MM.1S (cell line): ENCODE data around the gene ADAMTS12.

Source experiments
- DNase-seq: peaks from one replicate; pipeline ENCODE4 v3.0.0-alpha.2; 2015
- H2AFZ ChIP-seq: fragments of 300-600 bp; sonication (generic); 2 replicates; pipeline ENCODE4 v1.6.0; 2016; ENCODE audit warnings: antibody characterized with exemption, low read length
- H3F3A ChIP-seq: fragments of 300-600 bp; sonication (generic); 2 replicates; pipeline ENCODE4 v1.6.1; 2016; ENCODE audit warnings: mild to moderate bottlenecking, antibody characterized with exemption, low read length, moderate library complexity, mixed read lengths; ENCODE audit not compliant: insufficient read depth
- H3K27ac ChIP-seq: fragments of 300-600 bp; sonication (generic); 2 replicates; pipeline ENCODE4 v1.5.1; 2016; ENCODE audit warnings: mild to moderate bottlenecking, low read length
- H3K27me3 ChIP-seq: fragments of 300-600 bp; sonication (generic); replicated peaks from 2 replicates; pipeline ENCODE4 v1.6.0; 2016; ENCODE audit warnings: low read length; ENCODE audit not compliant: insufficient read depth
- H3K36me3 ChIP-seq: fragments of 300-600 bp; sonication (generic); replicated peaks from 2 replicates; pipeline ENCODE4 v1.6.1; 2016; ENCODE audit warnings: mild to moderate bottlenecking, low read length, mixed read lengths; ENCODE audit not compliant: insufficient read depth
- H3K4me1 ChIP-seq: fragments of 300-600 bp; sonication (generic); 2 replicates; pipeline ENCODE4 v1.6.1; 2016; ENCODE audit warnings: low read length, mixed read lengths
- H3K4me2 ChIP-seq: fragments of 300-600 bp; sonication (generic); 2 replicates; pipeline ENCODE4 v1.6.0; 2016; ENCODE audit warnings: low read depth, low read length
- H3K4me3 ChIP-seq: fragments of 300-600 bp; sonication (generic); 2 replicates; pipeline ENCODE4 v1.5.1; 2016; ENCODE audit warnings: low read length, mixed read lengths
- H3K79me2 ChIP-seq: fragments of 300-600 bp; sonication (generic); 2 replicates; pipeline ENCODE4 v1.6.1; 2016; ENCODE audit warnings: mixed run types, low read length, mixed read lengths
- H3K9ac ChIP-seq: fragments of 300-600 bp; sonication (generic); 2 replicates; pipeline ENCODE4 v1.6.1; 2016; ENCODE audit warnings: low read length, mixed read lengths
- H3K9me2 ChIP-seq: fragments of 300-600 bp; sonication (generic); replicated peaks from 2 replicates; pipeline ENCODE4 v1.6.1; 2016; ENCODE audit warnings: mild to moderate bottlenecking, low read length, mixed read lengths; ENCODE audit not compliant: insufficient read depth
- H3K9me3 ChIP-seq: fragments of 300-600 bp; sonication (generic); replicated peaks from 2 replicates; pipeline ENCODE4 v1.6.1; 2016; ENCODE audit warnings: mild to moderate bottlenecking, low read length, mixed read lengths; ENCODE audit not compliant: insufficient read depth
- H4K20me1 ChIP-seq: fragments of 300-600 bp; sonication (generic); 2 replicates; pipeline ENCODE4 v1.6.1; 2016; ENCODE audit warnings: mild to moderate bottlenecking, low read length, moderate library complexity, mixed read lengths; ENCODE audit not compliant: insufficient read depth
- EZH2 ChIP-seq: fragments of 300-600 bp; sonication (generic); optimal IDR thresholded peaks from 2 replicates; pipeline ENCODE3; 2017; ENCODE audit warnings: low read depth, mild to moderate bottlenecking, antibody characterized with exemption, low read length, mixed read lengths
- EZH2phosphoT487 ChIP-seq: fragments of 300-600 bp; sonication (generic); IDR thresholded peaks from 2 replicates; pipeline ENCODE4 v1.6.1; 2018; ENCODE audit warnings: antibody characterized with exemption, low read length
- TF ChIP-seq, protein P1 (sequence below): fragments of 300-600 bp; sonication (generic); IDR thresholded peaks from 2 replicates; pipeline ENCODE4 v1.5.1; 2016; ENCODE audit warnings: antibody characterized with exemption, low read length, mixed read lengths

ADAMTS12 gene

DNA sequence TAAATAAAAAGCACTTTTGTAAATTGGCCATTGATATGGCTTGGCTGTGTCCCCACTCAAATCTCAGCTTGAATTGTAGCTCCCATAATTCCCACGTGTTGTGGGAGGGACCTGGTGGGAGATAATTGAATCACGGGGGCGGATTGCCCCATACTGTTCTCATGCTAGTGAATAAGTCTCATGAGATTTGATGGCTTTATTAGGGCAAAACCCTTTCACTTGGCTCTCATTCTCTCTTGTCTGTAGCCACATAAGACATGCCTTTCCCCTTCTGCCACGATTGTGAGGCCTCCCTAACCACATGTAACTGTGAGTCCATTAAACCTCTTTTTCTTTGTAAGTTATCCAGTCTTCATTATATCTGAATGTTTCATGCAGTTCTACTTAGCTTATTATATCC is 297.8 kb downstream of the ADAMTS12 start:
- Histone ChIP-seq H3F3A (no peaks in the 10 kb centered on the region), H3K27ac (no peak overlapping the region), H4K20me1 (no peaks in the 10 kb centered on the region), H3K9ac (no peak overlapping the region), H3K36me3 (no peaks in the 10 kb centered on the region), H3K79me2 (no peaks in the 10 kb centered on the region), H3K4me3 (no peak overlapping the region), H3K4me1 (no peaks in the 10 kb centered on the region), H3K9me3 (no peaks in the 10 kb centered on the region), H3K4me2 (no peak overlapping the region), H3K9me2 (no peaks in the 10 kb centered on the region), H3K27me3 (no peaks in the 10 kb centered on the region), H2AFZ (no peak overlapping the region)
- DNase-seq, result no peak
- TF ChIP-seq, protein P1, sequence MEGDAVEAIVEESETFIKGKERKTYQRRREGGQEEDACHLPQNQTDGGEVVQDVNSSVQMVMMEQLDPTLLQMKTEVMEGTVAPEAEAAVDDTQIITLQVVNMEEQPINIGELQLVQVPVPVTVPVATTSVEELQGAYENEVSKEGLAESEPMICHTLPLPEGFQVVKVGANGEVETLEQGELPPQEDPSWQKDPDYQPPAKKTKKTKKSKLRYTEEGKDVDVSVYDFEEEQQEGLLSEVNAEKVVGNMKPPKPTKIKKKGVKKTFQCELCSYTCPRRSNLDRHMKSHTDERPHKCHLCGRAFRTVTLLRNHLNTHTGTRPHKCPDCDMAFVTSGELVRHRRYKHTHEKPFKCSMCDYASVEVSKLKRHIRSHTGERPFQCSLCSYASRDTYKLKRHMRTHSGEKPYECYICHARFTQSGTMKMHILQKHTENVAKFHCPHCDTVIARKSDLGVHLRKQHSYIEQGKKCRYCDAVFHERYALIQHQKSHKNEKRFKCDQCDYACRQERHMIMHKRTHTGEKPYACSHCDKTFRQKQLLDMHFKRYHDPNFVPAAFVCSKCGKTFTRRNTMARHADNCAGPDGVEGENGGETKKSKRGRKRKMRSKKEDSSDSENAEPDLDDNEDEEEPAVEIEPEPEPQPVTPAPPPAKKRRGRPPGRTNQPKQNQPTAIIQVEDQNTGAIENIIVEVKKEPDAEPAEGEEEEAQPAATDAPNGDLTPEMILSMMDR, result no peak
- no peak for TF ChIP-seq EZH2
- no peak for TF ChIP-seq EZH2phosphoT487

DNA sequence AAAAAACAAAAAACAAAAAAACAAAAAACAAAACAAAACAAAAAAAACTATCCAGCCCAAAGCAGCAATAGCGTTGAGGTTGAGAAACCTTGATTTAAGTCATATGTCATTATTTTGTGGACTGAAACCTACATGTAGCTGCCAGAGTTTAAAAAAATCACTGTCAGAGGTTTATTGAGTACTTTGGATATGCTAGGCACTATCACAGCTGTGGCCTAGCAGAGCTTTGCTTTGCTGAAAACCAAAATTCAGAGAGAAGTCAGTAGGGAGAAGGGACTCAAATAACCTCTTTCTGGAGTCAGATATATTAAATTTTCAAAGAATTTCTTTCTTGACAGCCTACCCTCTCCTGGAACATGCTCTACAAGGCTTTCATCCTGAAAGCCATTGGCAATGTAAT is 299.5 kb downstream of the ADAMTS12 start:
- no peak overlapping the region for H3K4me2 ChIP-seq
- no peak for TF ChIP-seq EZH2phosphoT487
- TF ChIP-seq, protein P1, result no peak
- no peak for TF ChIP-seq EZH2
- no peaks in the 10 kb centered on the region for H3F3A ChIP-seq
- H3K4me1 ChIP-seq, result no peaks in the 10 kb centered on the region
- no peak overlapping the region for H2AFZ ChIP-seq
- H3K27me3 ChIP-seq, result no peaks in the 10 kb centered on the region
- H3K9me3 ChIP-seq, result no peaks in the 10 kb centered on the region
- DNase-seq, result no peak
- H3K36me3 ChIP-seq, result no peaks in the 10 kb centered on the region
- no peaks in the 10 kb centered on the region for H3K9me2 ChIP-seq
- no peaks in the 10 kb centered on the region for H4K20me1 ChIP-seq
- H3K4me3 ChIP-seq, result no peak overlapping the region
- H3K79me2 ChIP-seq, result no peaks in the 10 kb centered on the region
- no peak overlapping the region for H3K9ac ChIP-seq
- H3K27ac ChIP-seq, result no peak overlapping the region

DNA sequence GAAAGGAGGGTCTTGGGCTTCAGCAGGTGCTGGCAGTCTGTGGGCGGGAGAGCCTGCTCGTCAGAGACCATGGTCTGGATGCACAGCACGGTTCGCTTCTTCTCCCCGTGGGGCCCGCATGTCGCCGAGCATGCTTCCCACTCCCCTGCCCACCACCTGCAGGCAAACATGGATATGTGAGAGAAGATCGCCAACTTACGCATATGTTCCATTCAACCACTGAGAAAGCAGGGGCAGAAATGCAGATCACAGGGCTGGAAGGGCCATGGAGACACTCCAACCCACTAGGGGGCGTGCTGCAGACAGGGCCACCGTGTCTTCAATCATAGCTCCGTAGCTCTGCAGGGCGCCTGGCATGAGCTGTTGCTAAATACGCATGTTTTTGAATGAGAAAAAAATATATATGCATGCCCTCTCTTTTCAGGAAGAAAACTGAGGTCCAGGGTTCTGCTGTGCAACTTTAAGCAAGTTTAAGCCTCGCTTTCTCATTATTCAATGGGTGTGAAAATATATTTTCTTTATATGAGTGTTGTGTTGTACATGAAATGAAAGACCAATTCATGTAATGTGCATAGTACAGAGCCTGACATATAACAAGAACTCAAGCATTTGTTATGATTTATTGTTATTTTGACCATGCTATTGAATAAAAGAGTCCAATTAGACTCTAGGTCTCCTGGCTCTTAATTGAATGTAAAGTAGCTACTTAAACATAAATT is 303.0 kb downstream of the ADAMTS12 start:
- TF ChIP-seq EZH2phosphoT487, result no peak
- TF ChIP-seq, protein P1, result peak; percentile 49
- no peak overlapping the region for H3K27ac ChIP-seq
- H3K36me3 ChIP-seq, result no peaks in the 10 kb centered on the region
- no peaks in the 10 kb centered on the region for H3F3A ChIP-seq
- no peaks in the 10 kb centered on the region for H4K20me1 ChIP-seq
- H3K9me3 ChIP-seq, result no peaks in the 10 kb centered on the region
- no peak overlapping the region for H2AFZ ChIP-seq
- H3K9me2 ChIP-seq, result no peaks in the 10 kb centered on the region
- DNase-seq, result no peak
- H3K4me2 ChIP-seq, result no peak overlapping the region
- no peak overlapping the region for H3K9ac ChIP-seq
- H3K4me3 ChIP-seq, result no peak overlapping the region
- no peaks in the 10 kb centered on the region for H3K4me1 ChIP-seq
- no peaks in the 10 kb centered on the region for H3K79me2 ChIP-seq
- no peaks in the 10 kb centered on the region for H3K27me3 ChIP-seq
